Vagina (tissue), 2 donors: ENCODE measurements around the gene CSNK2A1.

Experiments
- POLR2A ChIP-seq, 2 donors: fragments of 450-650 bp; IDR thresholded peaks; one replicate each; pipeline ENCODE4 v1.6.1; 2017; ENCODE audit warnings: antibody characterized with exemption in 2 of 2, mild to moderate bottlenecking in 2 of 2, moderate library complexity in 2 of 2
- POLR2AphosphoS5 ChIP-seq, 2 donors: sonication (generic); formaldehyde crosslinking; IDR thresholded peaks; one replicate each; pipeline ENCODE4 v1.9.0; 2017; ENCODE audit warnings: antibody characterized with exemption in 2 of 2, mild to moderate bottlenecking in 2 of 2, low read depth in 1 of 2; ENCODE audit not compliant: insufficient read depth in 1 of 2
- TF ChIP-seq, protein P1 (sequence below), 3 experiments: fragments of 450-650 bp in 2 of 3; fragments of 200-600 bp in 1 of 3; sonication (generic) in 1 of 3; IDR thresholded peaks; one replicate each; pipeline ENCODE4 v1.5.1; 2017 to 2019; ENCODE audit warnings: antibody characterized with exemption in 3 of 3, mild to moderate bottlenecking in 2 of 3, moderate library complexity in 2 of 3

DNA sequence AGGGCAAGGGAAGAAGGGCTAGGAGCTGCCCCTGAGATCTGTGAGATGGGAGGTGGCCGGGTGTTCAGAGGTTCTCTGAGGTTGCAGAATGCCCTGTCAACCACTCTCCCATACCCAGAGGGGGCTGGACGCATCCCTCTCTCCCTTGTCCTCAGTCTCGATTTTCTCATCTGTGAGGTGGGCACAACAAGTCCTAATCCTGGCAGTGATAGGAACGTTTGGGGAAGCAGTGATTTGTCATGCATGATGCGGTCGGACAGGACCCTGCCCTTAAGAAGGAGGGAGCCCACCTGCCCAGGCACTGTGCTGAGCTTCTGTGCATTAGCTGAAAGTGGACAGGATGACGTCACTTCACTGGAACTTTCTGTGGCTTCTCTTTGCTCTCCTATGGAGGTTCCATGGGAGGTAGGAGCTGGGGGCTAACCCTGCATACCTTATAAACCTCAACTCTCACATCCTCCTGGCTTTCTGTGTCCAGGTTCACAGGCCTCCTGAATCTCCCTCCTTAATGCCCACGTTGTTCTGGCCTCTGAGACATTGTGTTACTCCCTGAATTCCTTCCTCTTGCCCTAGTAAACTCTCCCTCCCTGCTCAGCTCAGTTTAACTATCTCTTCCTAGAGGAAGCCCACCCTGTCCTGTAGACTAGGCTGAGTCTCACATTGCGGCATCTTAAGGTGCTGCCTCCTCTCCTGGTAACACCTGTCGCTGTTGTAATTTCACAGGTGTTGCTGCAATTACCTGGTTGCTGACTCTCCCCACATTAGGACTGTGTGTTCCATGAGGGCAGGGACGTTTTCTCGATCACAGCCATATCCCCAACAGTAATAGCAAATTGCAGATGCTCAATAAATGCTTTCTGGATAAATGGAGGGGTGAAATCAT, 30.1 kb upstream of the CSNK2A1 start:
- no peak for TF ChIP-seq POLR2A (IDR thresholded peaks at IDR 0.05)
- TF ChIP-seq, protein P1, sequence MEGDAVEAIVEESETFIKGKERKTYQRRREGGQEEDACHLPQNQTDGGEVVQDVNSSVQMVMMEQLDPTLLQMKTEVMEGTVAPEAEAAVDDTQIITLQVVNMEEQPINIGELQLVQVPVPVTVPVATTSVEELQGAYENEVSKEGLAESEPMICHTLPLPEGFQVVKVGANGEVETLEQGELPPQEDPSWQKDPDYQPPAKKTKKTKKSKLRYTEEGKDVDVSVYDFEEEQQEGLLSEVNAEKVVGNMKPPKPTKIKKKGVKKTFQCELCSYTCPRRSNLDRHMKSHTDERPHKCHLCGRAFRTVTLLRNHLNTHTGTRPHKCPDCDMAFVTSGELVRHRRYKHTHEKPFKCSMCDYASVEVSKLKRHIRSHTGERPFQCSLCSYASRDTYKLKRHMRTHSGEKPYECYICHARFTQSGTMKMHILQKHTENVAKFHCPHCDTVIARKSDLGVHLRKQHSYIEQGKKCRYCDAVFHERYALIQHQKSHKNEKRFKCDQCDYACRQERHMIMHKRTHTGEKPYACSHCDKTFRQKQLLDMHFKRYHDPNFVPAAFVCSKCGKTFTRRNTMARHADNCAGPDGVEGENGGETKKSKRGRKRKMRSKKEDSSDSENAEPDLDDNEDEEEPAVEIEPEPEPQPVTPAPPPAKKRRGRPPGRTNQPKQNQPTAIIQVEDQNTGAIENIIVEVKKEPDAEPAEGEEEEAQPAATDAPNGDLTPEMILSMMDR (IDR thresholded peaks at IDR 0.05): no peak
- no peak for TF ChIP-seq POLR2AphosphoS5 (IDR thresholded peaks at IDR 0.05; ENCODE audit: insufficient read depth in 1 of 2, low read depth in 1 of 2)
